HG02642 (cell line): ENCODE data around the gene MOAP1.
"Not testable (repeated sequence)": the region's sequence is repeated elsewhere in the genome, so short reads cannot be mapped to it uniquely, and the experiment has no call there.

Experiments
- ATAC-seq: cut with Tn5 transposase; IDR thresholded peaks from one replicate; pipeline ENCODE4 v1.9.1; 2021; ENCODE audit warnings: mild to moderate bottlenecking; ENCODE audit not compliant: unreplicated experiment, poor library complexity

Gene MOAP1

GRCh38 chr14:93186956-93187355 is 2.3 kb upstream of the MOAP1 start:
- ATAC-seq = no peak

DNA sequence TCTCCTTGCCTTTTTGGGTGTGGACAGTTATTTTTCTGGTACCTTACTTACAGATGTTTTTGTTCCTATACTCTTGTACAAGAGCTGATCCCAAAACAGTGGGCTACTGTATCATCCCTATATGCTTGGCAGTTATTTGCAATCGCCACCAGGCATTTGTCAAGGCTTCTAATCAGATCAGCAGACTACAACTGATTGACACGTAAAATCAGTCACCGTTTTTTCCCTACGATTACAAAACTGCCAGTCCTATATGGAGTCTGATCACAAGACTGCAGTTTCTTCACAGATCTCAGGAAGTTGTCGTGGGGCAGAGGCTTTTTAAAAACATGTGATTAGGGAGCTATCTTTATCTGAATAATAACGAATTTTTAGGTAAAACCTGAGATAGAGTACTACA is 1.8 kb upstream of the MOAP1 start:
- no peak for ATAC-seq

- ATAC-seq = no peak
Observed at GRCh38 chr14:93185349-93185720, 638 bp upstream of the MOAP1 start.

- ATAC-seq = no peak
Observed at GRCh38 chr14:93183596-93184317, 940 bp downstream of the MOAP1 start.

- ATAC-seq = no peak
Observed at GRCh38 chr14:93175492-93175891, 9.2 kb downstream of the MOAP1 start.

GRCh38 chr14:93174731-93175130 is 10.0 kb downstream of the MOAP1 start:
- not testable (repeated sequence) for ATAC-seq

DNA sequence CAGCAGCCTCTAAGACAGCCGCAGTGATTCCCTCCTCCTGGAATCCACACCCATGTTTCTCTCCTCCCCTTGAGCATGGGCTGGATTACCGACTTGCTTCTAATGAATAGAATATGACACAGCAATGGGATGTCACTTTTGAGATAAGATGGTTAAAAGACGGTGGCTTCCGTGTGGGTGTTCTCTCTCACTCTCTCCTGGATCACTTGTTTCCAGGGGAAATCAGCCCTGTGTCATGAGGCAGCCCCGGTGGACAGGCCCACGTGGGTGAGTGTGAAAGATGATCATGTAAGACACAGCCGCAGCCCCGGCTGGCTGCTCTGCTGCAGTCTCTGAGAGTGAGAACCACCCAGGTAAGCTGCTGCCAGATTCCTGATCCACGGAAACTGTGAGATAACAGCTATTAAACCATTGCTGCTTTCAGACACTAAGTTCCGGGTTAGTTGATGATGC is 10.7 kb downstream of the MOAP1 start:
- ATAC-seq = no peak

GRCh38 chr14:93171376-93171775 is 13.3 kb downstream of the MOAP1 start:
- ATAC-seq = no peak

DNA sequence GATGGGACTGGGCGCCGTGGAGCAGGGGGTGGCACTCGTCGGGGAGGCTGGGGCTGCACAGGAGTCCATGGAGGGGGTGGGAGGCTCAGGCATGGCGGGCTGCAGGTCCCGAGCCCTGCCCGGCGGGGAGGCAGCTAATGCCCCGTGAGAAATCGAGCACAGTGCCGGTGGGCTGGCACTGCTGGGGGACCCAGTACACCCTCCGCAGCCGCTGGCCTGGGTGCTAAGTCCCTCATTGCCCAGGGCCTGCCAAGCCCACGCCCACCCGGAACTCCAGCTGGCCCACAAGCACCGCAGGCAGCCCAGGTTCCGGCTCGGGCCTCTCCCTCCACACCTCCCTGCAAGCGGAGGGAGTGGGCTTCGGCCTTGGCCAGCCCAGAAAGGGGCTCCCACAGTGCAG is 14.6 kb downstream of the MOAP1 start:
- ATAC-seq = not testable (repeated sequence)

DNA sequence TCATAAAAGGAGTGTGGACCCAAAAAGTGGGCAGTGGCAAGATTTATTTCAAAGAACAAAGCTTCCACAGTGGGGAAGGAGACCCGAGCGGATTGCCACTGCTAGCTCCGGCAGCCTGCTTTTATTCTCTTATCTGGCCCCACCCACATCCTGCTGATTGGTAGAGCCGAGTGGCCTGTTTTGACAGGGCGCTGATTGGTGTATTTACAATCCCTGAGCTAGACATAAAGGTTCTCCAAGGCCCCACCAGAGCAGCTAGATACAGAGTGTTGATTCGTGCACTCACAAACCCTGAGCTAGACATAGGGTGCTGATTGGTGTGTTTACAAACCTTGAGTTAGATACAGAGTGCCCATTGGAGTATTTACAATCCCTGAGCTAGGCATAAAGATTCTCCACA is 15.1 kb downstream of the MOAP1 start:
- ATAC-seq = not testable (repeated sequence)

GRCh38 chr14:93168610-93169009 is 16.1 kb downstream of the MOAP1 start:
- not testable (repeated sequence) for ATAC-seq

DNA sequence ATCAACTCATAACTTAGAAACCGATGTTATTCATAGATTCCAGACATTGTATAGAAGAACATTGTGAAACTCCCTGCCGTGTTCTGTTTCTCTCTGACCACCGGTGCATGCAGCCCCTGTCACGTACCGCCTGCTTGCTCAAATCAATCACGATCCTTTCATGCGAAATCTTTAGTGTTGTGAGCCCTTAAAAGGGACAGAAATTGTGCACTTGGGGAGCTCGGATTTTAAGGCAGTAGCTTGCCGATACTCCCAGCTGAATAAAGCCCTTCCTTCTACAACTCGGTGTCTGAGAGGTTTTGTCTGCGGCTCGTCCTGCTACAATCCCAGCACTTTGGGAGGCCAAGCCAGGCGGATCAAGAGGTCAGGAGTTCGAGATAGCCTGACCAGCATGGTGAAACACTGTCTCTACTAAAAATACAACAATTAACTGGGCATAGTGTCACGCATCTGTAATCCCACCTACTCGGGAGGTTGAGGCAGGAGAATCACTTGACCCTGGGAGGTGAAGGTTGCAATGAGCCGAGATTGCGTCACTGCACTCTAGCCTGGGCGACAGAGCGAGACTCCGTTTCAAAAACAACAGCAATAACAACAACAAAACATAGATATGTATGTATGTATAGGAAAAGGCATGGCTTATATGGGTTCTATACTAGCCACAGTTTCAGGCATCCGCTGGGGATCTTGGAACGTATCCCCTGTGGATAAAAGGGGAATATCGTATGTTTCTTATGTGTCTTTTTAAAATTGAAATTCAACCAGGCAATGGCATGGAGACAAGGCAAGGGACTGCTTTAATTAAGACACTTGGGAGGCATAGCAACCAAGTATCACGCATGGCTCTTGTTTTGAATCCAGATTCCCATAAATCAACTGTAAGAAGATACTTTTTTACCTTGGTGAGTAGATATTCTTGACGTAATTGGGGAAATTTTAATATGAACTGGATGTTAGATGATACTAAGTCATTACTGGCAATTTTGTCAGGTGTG is 19.1 kb downstream of the MOAP1 start:
- ATAC-seq = not testable (repeated sequence)

- ATAC-seq = no peak
Observed at GRCh38 chr14:93163564-93163963, 21.1 kb downstream of the MOAP1 start.

GRCh38 chr14:93161411-93161940 is 23.2 kb downstream of the MOAP1 start:
- ATAC-seq = no peak

DNA sequence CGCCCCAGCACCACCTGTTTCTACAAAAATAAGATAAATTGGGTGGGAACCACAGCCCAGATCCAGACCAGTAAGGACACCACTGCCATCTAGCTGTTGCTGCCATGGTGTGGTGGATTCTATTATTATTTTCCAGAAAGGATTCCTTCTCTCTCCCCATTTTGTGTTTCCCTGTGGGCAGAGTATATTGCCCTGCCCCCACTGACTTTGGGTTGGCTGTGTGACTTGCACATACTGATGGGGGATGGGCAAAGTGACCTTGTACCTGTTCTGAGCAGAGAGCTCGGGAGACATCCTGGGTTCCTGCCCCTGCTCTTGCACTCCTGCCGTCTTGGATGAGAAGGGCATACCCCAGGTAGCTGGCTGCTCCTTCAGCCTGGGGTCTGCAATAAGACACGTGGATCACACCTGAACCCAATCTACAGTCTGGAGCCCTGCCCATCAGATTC is 24.3 kb downstream of the MOAP1 start:
- no peak for ATAC-seq

DNA sequence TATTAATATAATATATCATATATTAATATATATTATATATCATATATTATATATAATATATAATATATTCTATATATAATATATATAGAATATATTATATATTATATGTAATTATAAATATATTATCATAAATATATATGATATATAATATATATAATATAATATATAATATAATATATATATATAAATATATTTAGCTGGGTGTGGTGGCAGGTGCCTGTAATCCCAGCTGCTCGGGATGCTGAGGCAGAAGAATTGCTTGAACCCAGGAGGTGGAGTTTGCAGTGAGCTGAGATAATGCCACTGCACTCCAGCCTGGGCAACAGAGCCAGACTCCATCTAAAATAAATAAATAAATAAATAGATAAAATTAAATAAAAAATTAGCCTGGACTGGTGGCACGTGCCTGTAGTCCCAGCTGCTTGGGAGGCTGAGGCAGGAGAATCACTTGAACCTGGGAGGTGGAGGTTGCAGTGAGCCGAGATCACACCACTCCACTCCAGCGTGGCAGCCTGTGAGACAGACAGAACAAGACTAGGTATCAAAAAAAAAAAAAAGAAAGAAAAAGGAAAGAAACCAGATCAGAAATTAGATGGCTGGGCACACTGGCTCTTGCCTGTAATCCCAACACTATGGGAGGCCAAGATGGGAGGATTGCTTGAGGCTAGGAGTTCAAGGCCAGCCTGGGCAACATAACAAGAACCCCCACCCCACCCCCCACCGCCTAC is 24.9 kb downstream of the MOAP1 start:
- not testable (repeated sequence) for ATAC-seq

DNA sequence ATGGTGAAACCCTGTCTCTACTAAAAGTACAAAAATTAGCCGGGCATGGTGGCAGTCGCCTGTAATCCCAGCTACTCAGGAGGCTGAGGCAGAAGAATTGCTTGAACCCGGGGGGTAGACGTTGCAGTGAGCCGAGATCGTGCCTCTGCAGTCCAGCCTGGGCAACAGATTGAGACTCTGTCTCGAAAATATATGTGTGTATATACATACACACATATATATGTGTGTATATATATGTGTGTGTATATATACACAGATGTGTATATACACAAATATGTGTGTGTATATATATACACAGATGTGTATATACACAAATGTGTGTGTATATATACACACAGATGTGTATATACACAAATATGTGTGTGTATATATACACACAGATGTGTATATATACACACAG is 26.3 kb downstream of the MOAP1 start:
- not testable (repeated sequence) for ATAC-seq

DNA sequence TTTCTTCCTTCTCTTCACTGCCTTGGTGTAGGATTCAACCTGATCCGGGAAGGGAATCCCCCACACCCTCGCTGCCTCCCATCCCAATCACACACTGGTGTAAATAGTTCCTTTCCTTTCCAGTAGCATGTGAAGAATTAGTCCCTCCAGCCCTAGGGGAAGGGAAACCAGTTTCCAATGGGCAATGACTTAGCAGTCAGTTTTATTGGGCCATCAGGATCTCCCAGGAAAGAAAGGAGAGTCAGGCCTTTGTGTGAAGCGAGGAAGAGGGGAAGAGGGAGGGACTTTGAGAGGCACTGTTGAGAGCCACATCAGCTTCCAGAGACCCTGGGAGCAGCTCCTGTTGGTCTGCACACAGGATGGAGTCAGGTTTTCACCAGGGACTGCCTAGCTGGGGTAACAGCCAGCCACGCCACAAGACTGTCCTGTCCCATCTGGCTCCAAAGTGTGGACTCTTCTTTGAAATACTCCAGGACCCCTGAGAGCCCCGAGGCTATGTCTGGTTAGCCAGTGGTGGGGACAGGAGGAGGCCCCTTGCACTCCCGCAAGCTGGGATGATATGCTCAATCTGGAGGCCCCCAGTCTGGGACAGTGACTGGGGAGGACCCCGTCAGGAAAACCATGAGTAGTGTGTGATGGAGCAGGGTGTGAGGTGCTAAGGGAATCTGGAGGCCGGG is 27.9 kb downstream of the MOAP1 start:
- no peak for ATAC-seq

- no peak for ATAC-seq
Observed at GRCh38 chr14:93155667-93156066, 29.0 kb downstream of the MOAP1 start.

DNA sequence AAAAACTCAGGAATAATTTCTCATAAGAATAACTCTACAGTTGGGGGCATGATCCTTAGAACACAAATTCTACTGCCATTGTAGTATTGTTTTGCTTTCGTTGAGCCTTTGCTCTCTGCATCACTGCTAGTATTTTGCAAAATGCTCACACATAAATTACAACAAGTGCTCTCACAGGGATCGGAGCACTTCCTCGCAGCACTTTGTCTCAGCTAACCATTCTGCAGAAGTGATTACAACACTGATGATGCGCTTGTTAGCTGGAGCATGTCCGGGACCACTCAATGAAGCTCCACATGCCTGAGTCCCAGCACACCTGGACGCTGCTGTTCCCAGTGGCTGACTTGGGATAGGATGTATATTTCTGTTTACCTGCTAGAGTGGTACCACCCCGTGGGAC is 31.6 kb downstream of the MOAP1 start:
- no peak for ATAC-seq
